ENCODE measurements around the gene PLCB4. TPM values are rescaled to one million over a fixed set of nuclear protein-coding genes. Genes with fewer than 3 reads are reported as not detected.

The PLCB4 gene
- total RNA-seq, 1 experiment from 2014 or later, result 12.6 TPM

DNA sequence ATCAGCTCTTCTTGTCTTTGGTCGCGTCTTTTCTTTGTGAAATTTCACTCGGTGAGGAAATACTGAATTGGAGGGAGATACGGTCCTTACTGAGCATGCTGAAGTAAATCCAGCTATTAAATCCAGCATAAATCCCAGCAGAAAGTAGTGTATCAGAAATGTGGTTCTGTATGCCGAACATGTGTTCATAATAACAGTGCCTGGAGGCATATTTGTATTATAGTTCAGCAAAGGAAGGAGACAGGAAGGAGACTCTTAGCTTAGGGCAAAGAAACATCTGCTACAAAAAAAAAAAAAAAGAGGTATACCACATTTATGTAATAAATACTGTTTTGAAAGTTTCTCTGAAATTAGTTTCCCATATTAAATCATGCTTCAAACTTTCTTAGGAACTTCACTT, 211.8 kb downstream of the PLCB4 start:
- peaks cover 2% of the 10 kb centered on the region; the same call in 1 of the 2 replicates for H3K36me3 Mint-ChIP-seq
- no peak for TF ChIP-seq PRDM15 (CRISPR knock-in tag; IDR thresholded peaks at IDR 0.05)
- TF ChIP-seq ATF1 (CRISPR knock-in tag; IDR thresholded peaks at IDR 0.05), result no peak
- no peak for TF ChIP-seq NFYB (CRISPR knock-in tag; conservative IDR thresholded peaks at IDR 0.05; ENCODE audit: low read depth)
- no peak for TF ChIP-seq SMAD4 (CRISPR knock-in tag; IDR thresholded peaks at IDR 0.05)
- no peak for TF ChIP-seq ESRRA (CRISPR knock-in tag; IDR thresholded peaks at IDR 0.05; ENCODE audit: borderline replicate concordance)
- no peak for TF ChIP-seq HMGA2 (CRISPR knock-in tag; IDR thresholded peaks at IDR 0.05)
- H3K27me3 Mint-ChIP-seq (ENCODE audit: low read depth), result no peaks in the 10 kb centered on the region
- peaks cover 14% of the 10 kb centered on the region for H3K4me1 Mint-ChIP-seq
- no peak overlapping the region for H3K4me3 Mint-ChIP-seq
- ChIA-PET CTCF (no interaction called here), POLR2A (no interaction called here)
- H3K27ac Mint-ChIP-seq, result no peak overlapping the region
- H3K9me3 Mint-ChIP-seq, result peaks cover 5% of the 10 kb centered on the region
- ATAC-seq (no peak), DNase-seq (ENCODE audit: low spot score) (no peak)

GRCh38 chr20:9281803-9282202, 212.9 kb downstream of the PLCB4 start:
- Mint-ChIP-seq H3K27ac (no peak overlapping the region), H3K27me3 (ENCODE audit: low read depth) (no peaks in the 10 kb centered on the region), H3K4me1 (peaks cover 14% of the 10 kb centered on the region), H3K9me3 (no peaks in the 10 kb centered on the region), H3K36me3 (no peaks in the 10 kb centered on the region), H3K4me3 (no peak overlapping the region)
- CTCF ChIA-PET, result no interaction called here
- ATAC-seq (no peak), DNase-seq (ENCODE audit: low spot score) (no peak)
- POLR2A ChIA-PET, result no interaction called here
- no peak for TF ChIP-seq ETV6 (CRISPR knock-in tag; IDR thresholded peaks at IDR 0.05)
- no peak for TF ChIP-seq ZNF219 (CRISPR knock-in tag; IDR thresholded peaks at IDR 0.05; ENCODE audit: borderline replicate concordance)
- TF ChIP-seq, protein P1, sequence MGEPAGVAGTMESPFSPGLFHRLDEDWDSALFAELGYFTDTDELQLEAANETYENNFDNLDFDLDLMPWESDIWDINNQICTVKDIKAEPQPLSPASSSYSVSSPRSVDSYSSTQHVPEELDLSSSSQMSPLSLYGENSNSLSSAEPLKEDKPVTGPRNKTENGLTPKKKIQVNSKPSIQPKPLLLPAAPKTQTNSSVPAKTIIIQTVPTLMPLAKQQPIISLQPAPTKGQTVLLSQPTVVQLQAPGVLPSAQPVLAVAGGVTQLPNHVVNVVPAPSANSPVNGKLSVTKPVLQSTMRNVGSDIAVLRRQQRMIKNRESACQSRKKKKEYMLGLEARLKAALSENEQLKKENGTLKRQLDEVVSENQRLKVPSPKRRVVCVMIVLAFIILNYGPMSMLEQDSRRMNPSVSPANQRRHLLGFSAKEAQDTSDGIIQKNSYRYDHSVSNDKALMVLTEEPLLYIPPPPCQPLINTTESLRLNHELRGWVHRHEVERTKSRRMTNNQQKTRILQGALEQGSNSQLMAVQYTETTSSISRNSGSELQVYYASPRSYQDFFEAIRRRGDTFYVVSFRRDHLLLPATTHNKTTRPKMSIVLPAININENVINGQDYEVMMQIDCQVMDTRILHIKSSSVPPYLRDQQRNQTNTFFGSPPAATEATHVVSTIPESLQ (CRISPR knock-in tag; IDR thresholded peaks at IDR 0.05), result no peak
- no peak for TF ChIP-seq ZNF512 (CRISPR knock-in tag; IDR thresholded peaks at IDR 0.05; ENCODE audit: borderline replicate concordance)
- TF ChIP-seq, protein P2, sequence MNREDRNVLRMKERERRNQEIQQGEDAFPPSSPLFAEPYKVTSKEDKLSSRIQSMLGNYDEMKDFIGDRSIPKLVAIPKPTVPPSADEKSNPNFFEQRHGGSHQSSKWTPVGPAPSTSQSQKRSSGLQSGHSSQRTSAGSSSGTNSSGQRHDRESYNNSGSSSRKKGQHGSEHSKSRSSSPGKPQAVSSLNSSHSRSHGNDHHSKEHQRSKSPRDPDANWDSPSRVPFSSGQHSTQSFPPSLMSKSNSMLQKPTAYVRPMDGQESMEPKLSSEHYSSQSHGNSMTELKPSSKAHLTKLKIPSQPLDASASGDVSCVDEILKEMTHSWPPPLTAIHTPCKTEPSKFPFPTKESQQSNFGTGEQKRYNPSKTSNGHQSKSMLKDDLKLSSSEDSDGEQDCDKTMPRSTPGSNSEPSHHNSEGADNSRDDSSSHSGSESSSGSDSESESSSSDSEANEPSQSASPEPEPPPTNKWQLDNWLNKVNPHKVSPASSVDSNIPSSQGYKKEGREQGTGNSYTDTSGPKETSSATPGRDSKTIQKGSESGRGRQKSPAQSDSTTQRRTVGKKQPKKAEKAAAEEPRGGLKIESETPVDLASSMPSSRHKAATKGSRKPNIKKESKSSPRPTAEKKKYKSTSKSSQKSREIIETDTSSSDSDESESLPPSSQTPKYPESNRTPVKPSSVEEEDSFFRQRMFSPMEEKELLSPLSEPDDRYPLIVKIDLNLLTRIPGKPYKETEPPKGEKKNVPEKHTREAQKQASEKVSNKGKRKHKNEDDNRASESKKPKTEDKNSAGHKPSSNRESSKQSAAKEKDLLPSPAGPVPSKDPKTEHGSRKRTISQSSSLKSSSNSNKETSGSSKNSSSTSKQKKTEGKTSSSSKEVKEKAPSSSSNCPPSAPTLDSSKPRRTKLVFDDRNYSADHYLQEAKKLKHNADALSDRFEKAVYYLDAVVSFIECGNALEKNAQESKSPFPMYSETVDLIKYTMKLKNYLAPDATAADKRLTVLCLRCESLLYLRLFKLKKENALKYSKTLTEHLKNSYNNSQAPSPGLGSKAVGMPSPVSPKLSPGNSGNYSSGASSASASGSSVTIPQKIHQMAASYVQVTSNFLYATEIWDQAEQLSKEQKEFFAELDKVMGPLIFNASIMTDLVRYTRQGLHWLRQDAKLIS (CRISPR knock-in tag; IDR thresholded peaks at IDR 0.05; ENCODE audit: borderline replicate concordance), result no peak
- no peak for TF ChIP-seq SOX15 (CRISPR knock-in tag; IDR thresholded peaks at IDR 0.05)
- TF ChIP-seq SMAD3 (CRISPR knock-in tag; IDR thresholded peaks at IDR 0.05; ENCODE audit: borderline replicate concordance), result no peak
- TF ChIP-seq, protein P3, sequence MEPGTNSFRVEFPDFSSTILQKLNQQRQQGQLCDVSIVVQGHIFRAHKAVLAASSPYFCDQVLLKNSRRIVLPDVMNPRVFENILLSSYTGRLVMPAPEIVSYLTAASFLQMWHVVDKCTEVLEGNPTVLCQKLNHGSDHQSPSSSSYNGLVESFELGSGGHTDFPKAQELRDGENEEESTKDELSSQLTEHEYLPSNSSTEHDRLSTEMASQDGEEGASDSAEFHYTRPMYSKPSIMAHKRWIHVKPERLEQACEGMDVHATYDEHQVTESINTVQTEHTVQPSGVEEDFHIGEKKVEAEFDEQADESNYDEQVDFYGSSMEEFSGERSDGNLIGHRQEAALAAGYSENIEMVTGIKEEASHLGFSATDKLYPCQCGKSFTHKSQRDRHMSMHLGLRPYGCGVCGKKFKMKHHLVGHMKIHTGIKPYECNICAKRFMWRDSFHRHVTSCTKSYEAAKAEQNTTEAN (CRISPR knock-in tag; IDR thresholded peaks at IDR 0.05), result no peak

All from WTC11 (cell line).